DMS114 treated with DMSO at 0.1 percent for 48 hours (cell line): Measurements from ENCODE around the gene ASAH2B.
A peak's percentile ranks its signal among the peaks of the same experiment; 100 is the strongest.
"Not testable (repeated sequence)": the region's sequence is repeated elsewhere in the genome, so short reads cannot be mapped to it uniquely, and the experiment has no call there.

Experiments
- DNase-seq: peaks from one replicate; lab custom pipeline; 2025; ENCODE audit not compliant: unreplicated experiment; lab: John Stamatoyannopoulos, UW

The ASAH2B gene

DNA sequence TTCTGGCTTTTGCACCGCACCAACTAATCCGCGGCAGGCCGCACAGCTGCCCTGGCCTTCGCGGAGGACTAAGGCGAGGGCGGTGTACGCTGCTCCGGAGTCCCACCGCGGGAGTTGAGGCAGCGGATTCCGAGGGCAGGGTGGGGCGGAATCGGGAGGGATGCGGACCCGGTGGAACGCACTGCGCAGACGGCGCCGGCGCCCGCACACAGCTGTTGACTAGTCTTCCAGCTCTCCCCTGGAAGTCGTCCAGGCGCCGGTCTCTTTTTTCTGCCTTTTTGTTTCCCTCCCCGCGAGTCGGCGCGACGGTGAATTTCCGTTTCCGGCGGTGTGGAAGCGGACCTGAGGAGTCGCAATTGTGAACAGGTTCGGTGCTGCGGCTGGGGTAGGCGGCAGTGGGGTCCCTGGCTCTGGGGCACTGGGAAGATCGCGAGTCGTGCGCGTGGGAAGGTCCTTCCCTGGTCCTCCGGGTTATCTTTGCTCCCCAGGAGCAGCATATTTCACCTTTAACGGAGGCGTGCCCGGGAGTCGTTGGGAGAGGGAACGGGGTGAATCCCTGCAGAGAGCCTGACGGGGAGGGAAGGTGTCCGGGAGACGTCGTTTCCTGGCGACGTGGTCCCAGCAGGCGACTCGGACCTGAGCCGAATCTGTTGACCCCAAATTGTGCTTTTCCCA, at the start of gene ASAH2B:
ASAH2B (plus strand) TSS at position 319 of the 675 bp plus-strand sequence. CDS start 5,195 bp downstream, outside the sequence.
- peak; percentile 52 for DNase-seq

DNA sequence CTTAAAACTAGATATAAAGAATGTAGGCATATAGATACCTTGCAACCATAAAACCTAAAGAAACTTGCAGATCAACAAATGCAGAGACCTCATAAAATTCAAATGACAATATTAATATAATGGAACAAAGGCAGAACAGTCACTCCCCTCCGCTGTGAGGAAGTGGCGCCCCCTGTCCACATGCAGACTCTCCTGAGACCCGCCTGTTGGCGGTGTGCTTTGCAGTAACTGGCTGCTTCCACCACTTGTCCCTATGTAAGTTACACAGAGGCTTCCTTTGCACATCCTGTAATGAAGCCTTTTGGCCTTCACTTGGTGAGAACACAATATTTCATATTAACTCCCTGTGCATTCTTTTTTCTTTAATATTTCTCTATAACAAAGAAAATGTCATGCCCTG, 41.9 kb upstream of the ASAH2B start:
- DNase-seq, result not testable (repeated sequence)

GRCh38 chr10:50701947-50702346, 37.8 kb upstream of the ASAH2B start:
- not testable (repeated sequence) for DNase-seq

- DNase-seq, result not testable (repeated sequence)
Observed at GRCh38 chr10:50702997-50703396, 36.7 kb upstream of the ASAH2B start.

DNA sequence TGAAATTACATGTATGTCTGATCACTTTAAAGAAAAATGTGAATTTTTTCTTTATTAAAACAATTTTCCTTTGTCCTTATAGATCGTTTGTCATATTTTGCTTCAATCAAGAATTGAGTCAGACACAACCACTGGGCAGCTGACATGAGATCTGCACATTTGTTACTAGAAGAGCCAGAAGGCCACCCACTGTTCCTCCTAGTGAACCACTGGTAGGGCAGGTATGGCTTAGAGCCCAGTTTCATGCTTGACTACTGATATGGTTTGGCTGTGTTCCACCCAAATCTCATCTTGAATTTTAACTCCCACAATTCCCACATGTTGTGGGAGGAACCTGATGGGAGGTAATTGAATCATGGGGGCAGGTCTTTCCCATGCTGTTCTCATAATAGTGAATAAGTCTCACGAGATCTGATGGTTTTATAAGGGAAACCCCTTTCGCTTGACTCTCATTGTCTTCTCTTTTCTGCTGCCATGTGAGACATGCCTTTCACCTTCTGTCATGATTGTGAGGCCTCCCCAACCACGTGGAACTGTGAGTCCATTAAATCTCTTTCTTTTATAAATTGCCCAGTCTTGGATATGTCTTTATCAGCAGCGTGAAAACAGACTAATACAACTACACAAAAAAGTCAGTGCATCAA, 35.2 kb upstream of the ASAH2B start:
- DNase-seq, result not testable (repeated sequence)

- DNase-seq, result not testable (repeated sequence)
Observed at GRCh38 chr10:50706006-50706405, 33.7 kb upstream of the ASAH2B start.

DNA sequence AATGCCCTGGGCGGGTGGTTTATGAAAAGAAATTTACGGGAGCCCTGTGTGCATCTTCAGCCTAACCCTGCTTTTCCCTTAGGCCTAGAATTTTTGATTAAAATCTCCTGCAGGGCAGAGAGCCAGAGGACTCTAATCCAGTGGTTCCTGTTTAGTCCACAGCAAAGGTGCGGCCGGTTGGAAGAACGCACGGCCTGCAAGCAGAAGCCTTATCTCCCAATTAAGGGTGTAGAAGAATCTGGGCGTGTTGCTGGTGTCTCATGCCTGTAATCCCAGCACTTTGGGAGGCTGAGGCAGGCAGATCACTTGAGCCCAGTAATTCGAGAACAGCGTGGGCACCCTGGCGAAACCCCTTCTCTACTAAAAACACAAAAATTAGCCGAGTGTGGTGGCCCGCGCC, 29.5 kb upstream of the ASAH2B start:
- not testable (repeated sequence) for DNase-seq

DNA sequence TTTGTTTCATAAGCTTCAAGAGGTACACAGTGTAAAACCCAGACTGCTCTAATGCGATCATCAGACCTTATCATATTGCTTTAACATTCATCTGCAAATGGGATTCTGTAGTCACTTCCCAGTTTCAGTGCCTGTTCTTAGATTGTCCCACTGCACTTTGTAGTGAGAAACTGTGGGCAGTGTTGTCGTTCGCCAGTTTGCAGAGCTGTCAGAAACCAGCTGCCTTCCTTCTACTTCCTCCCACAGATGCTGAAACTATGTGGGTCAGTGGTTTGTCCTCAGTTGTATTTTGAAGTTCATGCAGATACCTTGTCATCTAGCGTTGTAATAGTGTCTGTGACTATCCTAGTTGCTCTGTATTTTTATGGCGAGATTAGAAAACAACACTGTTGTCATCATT, 15.9 kb upstream of the ASAH2B start:
- DNase-seq, result not testable (repeated sequence)

DNA sequence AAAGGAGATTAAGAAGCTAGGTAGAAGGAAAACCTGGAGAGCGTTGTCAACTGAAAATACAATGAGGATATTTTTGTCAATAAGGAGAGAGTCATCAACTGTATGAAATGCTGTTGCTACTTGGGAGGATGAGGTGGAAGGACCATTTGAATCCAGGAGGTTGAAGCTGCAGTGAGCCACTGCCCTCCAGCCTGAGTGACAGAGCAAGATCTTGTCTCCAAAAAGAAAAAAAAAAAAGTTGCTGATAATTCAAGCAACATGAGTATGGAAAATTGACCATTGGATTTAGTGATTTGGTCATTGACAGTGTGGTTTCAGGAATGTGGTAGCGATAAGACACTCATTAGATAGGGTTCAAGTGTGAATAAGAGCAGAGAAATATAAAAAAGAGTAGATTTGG, 11.6 kb upstream of the ASAH2B start:
- not testable (repeated sequence) for DNase-seq

GRCh38 chr10:50738987-50739617, 634 bp upstream of the ASAH2B start:
- not testable (repeated sequence) for DNase-seq

DNA sequence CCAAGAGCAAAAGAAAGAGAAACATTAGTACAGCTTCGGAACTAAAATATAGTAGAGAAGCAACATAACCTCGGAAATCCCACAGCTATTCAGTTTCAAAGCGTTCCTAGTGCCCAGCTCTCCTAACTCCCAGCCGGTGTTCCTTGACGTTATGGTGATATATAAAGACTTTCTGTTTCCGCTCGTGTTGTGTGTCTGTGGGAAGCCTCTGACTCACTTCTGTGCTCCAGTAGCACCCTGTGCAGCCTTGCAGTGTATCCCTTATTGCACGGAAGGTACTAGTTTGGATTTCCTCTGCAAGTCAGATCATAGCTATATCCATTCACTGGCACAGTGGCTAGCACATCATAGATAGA, 535 bp downstream of the ASAH2B start:
- peak; percentile 49 for DNase-seq

- not testable (repeated sequence) for DNase-seq
Observed at GRCh38 chr10:50742820-50743219, 3.1 kb downstream of the ASAH2B start.

- DNase-seq, result not testable (repeated sequence)
Observed at GRCh38 chr10:50766774-50767513, 27.2 kb downstream of the ASAH2B start.

- DNase-seq, result not testable (repeated sequence)
Observed at GRCh38 chr10:50772042-50772441, 32.3 kb downstream of the ASAH2B start.

- not testable (repeated sequence) for DNase-seq
Observed at GRCh38 chr10:50774868-50775267, 35.1 kb downstream of the ASAH2B start.

GRCh38 chr10:50780036-50780435, 40.3 kb downstream of the ASAH2B start:
- DNase-seq, result not testable (repeated sequence)

GRCh38 chr10:50782017-50782416, 42.3 kb downstream of the ASAH2B start:
- DNase-seq, result not testable (repeated sequence)

- DNase-seq, result not testable (repeated sequence)
Observed at GRCh38 chr10:50787962-50788361, 48.2 kb downstream of the ASAH2B start.

GRCh38 chr10:50788951-50789945, 49.5 kb downstream of the ASAH2B start:
- peak; percentile 28 for DNase-seq

- DNase-seq, result no peak
Observed at GRCh38 chr10:50794490-50794889, 54.8 kb downstream of the ASAH2B start.
